Upper lobe of left lung (tissue), 6 donors: ENCODE measurements around the gene DEFB125. TPM values are rescaled to one million over a fixed set of nuclear protein-coding genes. Genes with fewer than 3 reads are reported as not detected.

Experiments
- ATAC-seq, 2 donors: fragments of 200-7000 bp; cut with Tn5 transposase; one replicate each; pipeline ENCODE4 v1.9.1; 2022; ENCODE audit warnings: mild to moderate bottlenecking in 2 of 2, moderate library complexity in 2 of 2; ENCODE audit not compliant: low FRiP score in 2 of 2
- DNase-seq, 2 donors: peaks; one replicate each; pipeline ENCODE4 v3.0.0-alpha.2; 2019 to 2020
- H3K27ac ChIP-seq, 4 donors: fragments of 200-600 bp; sonication (generic); one replicate each; pipeline ENCODE4 v1.5.1; 2016 to 2019
- H3K27me3 ChIP-seq, 4 donors: fragments of 200-600 bp; sonication (generic); one replicate each; pipeline ENCODE4 v1.5.1; 2017 to 2019
- H3K36me3 ChIP-seq, 4 donors: fragments of 200-600 bp; sonication (generic); one replicate each; pipeline ENCODE4 v1.5.1; 2016 to 2019
- H3K4me1 ChIP-seq, 4 donors: fragments of 200-600 bp; sonication (generic); one replicate each; pipeline ENCODE4 v1.5.1; 2018 to 2019
- H3K4me3 ChIP-seq, 4 donors: fragments of 200-600 bp; sonication (generic); one replicate each; pipeline ENCODE4 v1.5.1; 2017 to 2019; ENCODE audit warnings: mild to moderate bottlenecking in 2 of 4, moderate library complexity in 1 of 4
- H3K9me3 ChIP-seq, 4 donors: fragments of 200-600 bp; sonication (generic); one replicate each; pipeline ENCODE4 v1.5.1; 2018 to 2019
- CTCF ChIP-seq, 6 experiments: fragments of 450-650 bp in 4 of 6; fragments of 200-600 bp in 2 of 6; sonication (generic) in 2 of 6; IDR thresholded peaks; one replicate each; pipeline ENCODE4 v1.5.1; 2016 to 2019; ENCODE audit warnings: antibody characterized with exemption in 6 of 6
- EP300 ChIP-seq, 4 donors: sonication (generic); formaldehyde crosslinking; IDR thresholded peaks; one replicate each; pipeline ENCODE4 v1.5.1; 2017; ENCODE audit warnings: antibody characterized with exemption in 4 of 4, control low read depth in 2 of 4
- POLR2A ChIP-seq, 4 donors: fragments of 450-650 bp; IDR thresholded peaks; one replicate each; pipeline ENCODE4 v1.5.1; 2016 to 2017; ENCODE audit warnings: antibody characterized with exemption in 4 of 4, mild to moderate bottlenecking in 2 of 4
- POLR2AphosphoS5 ChIP-seq, 2 donors: sonication (generic); formaldehyde crosslinking; IDR thresholded peaks; one replicate each; pipeline ENCODE4 v1.5.1; 2017; ENCODE audit warnings: antibody characterized with exemption in 2 of 2
- WGBS, 2 donors: methylation state at CpG; one replicate each; pipeline ENCODE4 v1.1.5; 2017 to 2018; 5-methylcytosine and 5-hydroxymethylcytosine counted together
- total RNA-seq, 6 donors: library from RNA; depleted of rRNA in 4 of 6; stranded (reverse); fragments of >200 nt in 4 of 6; gene quantifications; one replicate each; pipeline versions ENCODE4 v1.1.0 to v1.2.1, GENCODE V29; 2016 to 2021
- donor health status: DM: no; HTN: no; CAD: no; lungs with moderate emphysema.
- donor health status: DM: no; HTN: yes; CAD: no; lungs with severe emphysema.

Gene DEFB125
- total RNA-seq, 6 donors from 2014 or later: not detected

- DNase-seq (no peak), ATAC-seq (no peak)
- WGBS, 2 donors: 71 to 81% methylated on average over 2 of the region's 2 CpGs
- Histone ChIP-seq H3K27ac (no peak overlapping the region), H3K9me3 (no peaks in the 10 kb centered on the region), H3K4me3 (no peak overlapping the region), H3K36me3 (no peaks in the 10 kb centered on the region), H3K4me1 (no peaks in the 10 kb centered on the region), H3K27me3 (no peaks in the 10 kb centered on the region)
- TF ChIP-seq POLR2AphosphoS5 (IDR thresholded peaks at IDR 0.05) (no peak), POLR2A (IDR thresholded peaks at IDR 0.05) (no peak), EP300 (IDR thresholded peaks at IDR 0.05) (no peak), CTCF (IDR thresholded peaks at IDR 0.05) (no peak)
Measured at GRCh38 chr20:145877-146276, 58.4 kb downstream of the DEFB125 start.

Other genes starting within 250 kb of the DEFB125 start
- not detected for gene DEFB126, start 54.9 kb downstream of the DEFB125 start, total RNA-seq
- not detected for gene DEFB127, start 69.8 kb downstream of the DEFB125 start, total RNA-seq
- gene DEFB128, start 102.0 kb downstream of the DEFB125 start, total RNA-seq: not detected
- not detected for gene DEFB129, start 139.6 kb downstream of the DEFB125 start, total RNA-seq
- not detected for gene DEFB132, start 170.1 kb downstream of the DEFB125 start, total RNA-seq
- 10 to 100 TPM in 3 of 6 donors, 1 to 10 TPM in 3; 3.0 to 31.4 (median 10.3) TPM for gene C20orf96, start 203.1 kb downstream of the DEFB125 start, total RNA-seq
- 10 to 100 TPM; 14.2 to 18.5 (median 17.3) TPM for gene ZCCHC3, start 209.9 kb downstream of the DEFB125 start, total RNA-seq
- 10 to 100 TPM in 2 of 6 donors, 1 to 10 TPM in 4; 3.8 to 13.5 (median 7.6) TPM for gene SOX12, start 237.9 kb downstream of the DEFB125 start, total RNA-seq